A673 (cell line): ENCODE data around the gene TRIP12.

Source experiments
- CTCF ChIP-seq: fragments of 300-800, 200-600 bp; sonication (generic); conservative IDR thresholded peaks from 2 replicates; pipeline ENCODE4 v1.5.1; 2017; ENCODE audit warnings: low read depth, mild to moderate bottlenecking, antibody characterized with exemption, low read length, moderate library complexity, mixed read lengths
- EZH2 ChIP-seq: fragments of 200-600 bp; sonication (generic); IDR thresholded peaks from 2 replicates; pipeline ENCODE4 v1.6.1; 2017; ENCODE audit warnings: borderline replicate concordance, low read depth, mild to moderate bottlenecking, mixed read lengths, antibody characterized with exemption, low read length; ENCODE audit not compliant: poor library complexity, severe bottlenecking

- no peak for TF ChIP-seq CTCF
- no peak for TF ChIP-seq EZH2
Observed at GRCh38 chr2:229875549-229875948, 46.3 kb downstream of the TRIP12 start.
